ENCODE data around the gene NCOA3.
A peak's percentile ranks its signal among the peaks of the same experiment; 100 is the strongest.
"Not testable (repeated sequence)": the region's sequence is repeated elsewhere in the genome, so short reads cannot be mapped to it uniquely, and the experiment has no call there.

Gene NCOA3

DNA sequence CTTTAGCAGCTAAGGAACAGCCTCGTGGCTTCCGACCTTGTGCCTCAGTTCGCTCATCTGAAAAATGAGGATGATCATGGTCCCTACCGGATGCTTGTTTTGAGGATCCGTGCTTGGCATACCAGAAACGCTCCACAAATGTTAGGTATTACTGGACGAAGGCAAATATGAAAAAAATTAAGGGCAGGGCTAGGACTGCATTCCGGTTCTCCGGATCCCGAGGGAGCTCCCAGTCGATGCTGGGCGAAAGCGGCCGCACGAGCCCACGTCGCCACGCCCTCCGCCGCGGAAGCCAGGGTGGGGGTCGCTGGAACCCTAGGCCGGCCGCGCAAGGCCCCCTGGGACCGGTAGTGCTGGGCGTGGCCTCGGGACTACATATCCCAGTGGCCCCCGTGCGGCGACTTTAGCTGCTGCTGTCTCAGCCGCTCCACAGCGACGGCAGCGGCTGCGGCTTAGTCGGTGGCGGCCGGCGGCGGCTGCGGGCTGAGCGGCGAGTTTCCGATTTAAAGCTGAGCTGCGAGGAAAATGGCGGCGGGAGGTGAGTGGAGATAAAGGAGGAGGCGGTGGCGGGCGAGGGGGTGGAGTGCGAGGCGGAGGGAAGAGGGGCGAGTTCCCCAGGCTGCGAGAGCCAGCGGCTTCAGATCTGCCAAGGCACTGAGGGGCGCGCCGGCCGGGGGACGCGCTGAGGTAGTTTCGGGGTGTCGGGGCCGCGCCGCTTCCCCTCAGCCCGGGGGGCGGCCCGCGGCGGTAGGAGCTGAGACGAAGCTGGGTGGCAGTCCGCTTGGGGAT, at the start of gene NCOA3:
TSS of gene NCOA3 (plus strand) at position 406 of the 789 bp plus-strand sequence. CDS start 120,361 bp downstream, outside the sequence.
- DNase-seq (ENCODE audit: low spot score): peak; percentile 92

DNA sequence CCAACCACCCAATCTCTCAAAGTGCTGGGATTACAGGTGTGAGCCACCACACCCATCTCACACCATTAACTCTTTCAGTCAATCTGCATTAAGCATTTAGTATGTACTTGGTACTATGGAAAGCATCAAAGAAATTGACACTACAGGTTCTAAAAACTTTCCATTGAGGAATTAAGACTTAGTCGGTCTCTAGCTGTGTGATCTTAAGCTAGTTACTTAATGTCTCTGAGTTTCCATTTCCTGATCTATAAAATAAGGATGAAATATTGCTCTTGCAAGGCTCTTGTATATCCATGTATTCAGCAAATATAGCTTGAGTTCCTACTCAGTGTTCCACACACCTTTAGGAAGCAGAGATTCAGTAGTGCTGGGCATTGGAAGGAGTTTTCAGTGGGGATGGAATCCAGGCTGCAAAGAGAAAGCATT, 48.9 kb upstream of the NCOA3 start:
- no peak for DNase-seq (ENCODE audit: low spot score)

DNA sequence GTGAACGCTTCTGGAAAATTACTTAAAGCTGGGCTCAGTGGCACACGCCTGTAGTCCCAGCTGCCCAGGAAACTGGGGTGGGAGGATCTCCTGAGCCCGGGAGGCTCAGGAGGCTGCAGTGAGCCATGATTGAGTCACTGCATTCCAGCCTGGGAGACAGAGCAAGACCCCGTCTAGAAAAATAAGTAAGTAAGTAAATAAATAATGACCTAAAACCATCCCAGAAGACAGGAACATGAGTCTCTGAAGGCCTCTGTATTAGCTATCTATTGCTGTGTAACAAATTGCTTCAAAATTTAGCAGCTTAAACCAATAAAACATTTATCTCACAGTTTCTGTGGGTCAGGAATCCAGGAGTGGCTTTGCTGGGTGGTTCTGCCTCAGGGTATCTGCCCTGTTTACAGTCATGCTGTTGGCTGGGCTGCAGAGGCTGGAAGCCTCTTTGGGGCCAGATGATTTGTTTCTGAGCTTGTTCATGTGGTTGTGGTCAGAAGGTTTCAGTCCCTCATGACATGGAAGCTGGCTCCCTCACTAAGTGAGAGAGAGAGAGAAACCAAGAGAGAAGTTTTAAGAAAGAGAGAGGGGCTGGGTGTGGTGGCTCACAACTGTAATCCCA, 48.4 kb upstream of the NCOA3 start:
- no peak for DNase-seq (ENCODE audit: low spot score)

DNA sequence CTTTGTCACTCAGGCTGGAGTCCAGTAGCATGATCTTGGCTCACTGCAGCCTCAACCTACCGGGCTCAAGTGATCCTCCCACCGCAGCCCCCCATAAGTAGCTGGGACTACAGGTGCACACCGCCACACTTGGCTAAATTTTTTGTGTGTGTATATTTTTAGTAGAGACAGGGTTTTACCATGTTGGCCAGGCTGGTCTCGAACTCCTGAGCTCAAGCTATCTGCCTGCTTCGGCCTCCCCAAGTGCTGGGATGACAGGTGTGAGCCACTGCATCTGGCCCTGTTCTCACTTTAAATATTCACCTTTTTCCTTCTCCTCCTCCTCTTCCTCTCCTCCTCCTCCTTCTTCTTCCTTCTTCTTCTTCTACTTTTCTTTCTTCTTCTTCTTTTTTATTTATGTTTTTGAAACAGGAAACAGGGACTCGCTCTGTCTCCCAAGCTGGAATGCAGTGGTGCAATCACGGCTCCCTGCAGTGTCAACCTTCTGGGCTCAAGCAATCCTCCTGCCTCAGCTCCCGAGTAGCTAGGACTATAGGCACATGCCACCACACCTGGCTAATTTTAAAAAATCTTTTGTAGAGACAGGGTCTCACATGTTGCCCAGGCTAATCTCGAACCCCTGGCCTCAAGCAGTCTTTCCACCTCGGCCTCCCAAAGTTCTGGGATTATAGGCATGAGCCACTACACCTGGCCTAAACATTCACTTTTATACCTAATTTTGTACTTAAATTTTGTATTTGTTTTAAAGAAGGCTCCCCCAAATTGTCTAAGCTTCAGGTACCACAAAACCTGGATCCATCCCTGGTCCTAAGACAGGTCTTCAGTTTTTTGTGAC, 47.2 kb upstream of the NCOA3 start:
- no peak for DNase-seq (ENCODE audit: low spot score)

DNA sequence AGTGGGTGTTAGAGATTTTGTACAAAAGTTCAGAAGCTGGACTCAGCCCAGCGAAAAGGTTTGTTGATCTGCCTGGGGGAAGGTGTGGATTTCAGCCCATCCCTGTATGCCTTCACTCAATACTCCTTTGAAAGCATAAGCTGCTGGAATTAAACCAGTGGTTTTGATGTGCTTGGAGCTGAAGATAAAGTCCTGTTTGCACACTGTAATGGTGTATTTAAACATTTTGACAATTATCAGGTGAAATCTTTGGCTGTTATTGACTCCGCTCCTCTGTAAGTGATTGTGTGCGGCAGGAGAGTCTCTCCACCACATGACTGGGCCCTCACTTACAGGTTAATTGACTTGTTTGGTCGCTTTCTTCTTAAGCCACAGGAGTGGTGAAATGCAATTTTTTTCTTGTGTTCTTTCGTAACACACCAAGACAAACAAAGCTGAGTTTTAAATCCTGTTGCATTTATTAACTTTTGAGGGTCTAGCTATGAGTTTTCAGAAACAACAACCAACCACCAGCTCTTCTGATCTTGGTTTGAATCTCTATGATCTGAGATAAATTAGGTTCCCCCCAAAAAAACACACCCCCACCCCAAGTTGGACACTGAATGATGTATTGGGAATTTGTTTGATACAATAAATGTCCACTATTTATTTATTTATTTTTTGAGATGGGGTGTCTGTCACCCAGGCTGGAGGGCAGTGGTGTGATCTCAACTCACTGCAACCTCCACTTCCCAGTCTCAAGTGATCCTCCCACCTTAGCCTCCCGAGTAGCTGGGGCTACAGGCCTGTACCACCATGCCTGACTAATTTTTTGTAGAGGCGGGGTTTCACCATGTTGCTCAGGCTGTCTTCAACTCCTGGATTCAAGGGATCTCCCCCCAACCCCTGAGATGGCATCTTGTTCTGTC, 46.3 kb upstream of the NCOA3 start:
- DNase-seq (ENCODE audit: low spot score): no peak

DNA sequence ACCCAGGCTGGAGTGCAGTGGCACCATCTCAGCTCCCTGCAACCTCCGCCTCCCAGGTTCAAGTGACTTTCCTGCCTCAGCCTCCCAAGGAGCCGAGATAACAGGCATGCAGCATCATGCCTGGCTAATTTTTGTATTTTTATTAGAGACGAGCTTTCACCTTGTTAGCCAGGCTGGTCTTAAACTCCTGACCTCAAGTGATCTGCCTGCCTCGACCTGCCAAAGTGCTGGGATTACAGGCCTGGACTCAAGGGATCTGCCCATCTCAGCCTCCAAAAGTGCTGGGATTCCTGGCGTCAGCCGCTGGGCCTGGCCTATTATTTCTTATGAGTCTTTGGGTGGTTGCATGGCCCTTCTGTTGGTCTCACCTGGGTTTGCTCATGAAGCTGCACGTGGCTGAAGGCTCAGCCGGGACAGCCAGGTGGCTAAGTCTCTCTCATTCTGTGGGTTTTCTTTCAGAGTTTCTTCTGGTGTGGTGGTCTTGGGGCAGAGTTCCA, 45.6 kb upstream of the NCOA3 start:
- no peak for DNase-seq (ENCODE audit: low spot score)

DNA sequence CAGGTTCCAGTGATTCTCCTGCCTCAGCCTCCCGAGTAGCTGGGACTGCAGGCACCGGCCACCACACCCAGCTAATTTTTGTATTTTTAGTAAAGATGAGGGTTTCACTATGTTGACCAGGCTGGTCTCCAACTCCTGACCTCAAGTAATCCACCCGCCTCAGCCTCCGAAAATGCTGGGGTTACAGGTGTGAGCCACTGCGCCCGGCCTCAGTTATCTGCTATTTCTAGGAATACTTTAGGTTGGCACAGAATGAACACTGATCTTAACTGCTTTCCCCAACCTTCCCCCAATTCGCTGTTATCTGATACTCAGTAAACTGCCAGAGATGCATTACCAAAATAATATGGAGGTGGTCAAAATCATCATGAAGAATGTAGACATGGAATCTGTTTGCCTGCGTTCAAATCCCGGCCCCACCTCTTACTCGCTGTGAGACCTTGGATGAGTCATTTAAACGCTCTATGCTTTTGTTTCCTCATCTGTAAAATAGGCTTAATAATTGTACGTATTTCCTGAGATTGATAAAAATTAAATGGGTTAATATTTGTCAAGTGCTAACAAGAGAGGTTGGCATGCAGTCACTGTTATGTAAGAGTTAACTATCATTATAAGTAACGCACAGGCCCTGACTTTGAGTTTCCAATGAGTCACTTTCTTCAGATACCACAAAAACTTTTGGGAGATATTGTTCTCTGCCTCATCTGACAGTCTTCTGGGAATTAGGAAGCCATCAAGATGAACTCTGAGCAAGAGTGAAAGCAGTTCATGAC, 44.5 kb upstream of the NCOA3 start:
- no peak for DNase-seq (ENCODE audit: low spot score)

DNA sequence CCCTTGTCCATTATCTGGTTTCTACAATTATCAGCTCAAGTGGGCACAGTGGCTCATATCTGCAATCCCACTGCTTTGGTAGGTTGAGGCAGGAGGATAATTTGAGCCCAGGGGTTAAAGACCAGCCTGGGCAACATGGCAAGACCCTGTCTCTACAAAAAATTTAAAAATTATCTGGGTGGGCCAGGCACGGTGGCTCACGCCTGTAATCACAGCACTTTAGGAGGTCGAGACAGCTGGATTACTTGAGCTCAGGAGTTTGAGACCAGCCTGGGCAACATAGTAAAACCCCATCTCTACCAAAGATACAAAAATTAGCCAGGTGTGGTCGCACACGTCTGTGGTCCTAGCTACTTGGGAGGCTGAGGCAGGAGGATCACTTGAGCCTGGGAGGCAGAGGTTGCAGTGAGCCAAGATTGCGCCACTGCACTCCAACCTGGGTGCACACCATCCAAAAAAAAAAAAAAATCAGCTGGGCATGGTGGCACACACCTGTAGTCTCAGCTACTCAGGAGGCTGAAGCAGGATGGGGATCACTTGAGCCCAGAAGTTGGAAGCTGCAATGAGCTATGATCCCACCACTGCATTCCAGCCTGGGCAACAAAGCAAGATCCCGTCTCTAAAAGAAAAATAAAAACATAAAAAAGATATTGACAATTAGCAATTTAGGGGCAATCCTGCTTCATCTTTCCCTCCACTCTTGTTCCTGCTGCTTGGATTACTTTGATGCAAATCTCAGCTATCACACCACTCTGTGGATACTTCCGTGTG, 43.2 kb upstream of the NCOA3 start:
- not testable (repeated sequence) for DNase-seq (ENCODE audit: low spot score)

DNA sequence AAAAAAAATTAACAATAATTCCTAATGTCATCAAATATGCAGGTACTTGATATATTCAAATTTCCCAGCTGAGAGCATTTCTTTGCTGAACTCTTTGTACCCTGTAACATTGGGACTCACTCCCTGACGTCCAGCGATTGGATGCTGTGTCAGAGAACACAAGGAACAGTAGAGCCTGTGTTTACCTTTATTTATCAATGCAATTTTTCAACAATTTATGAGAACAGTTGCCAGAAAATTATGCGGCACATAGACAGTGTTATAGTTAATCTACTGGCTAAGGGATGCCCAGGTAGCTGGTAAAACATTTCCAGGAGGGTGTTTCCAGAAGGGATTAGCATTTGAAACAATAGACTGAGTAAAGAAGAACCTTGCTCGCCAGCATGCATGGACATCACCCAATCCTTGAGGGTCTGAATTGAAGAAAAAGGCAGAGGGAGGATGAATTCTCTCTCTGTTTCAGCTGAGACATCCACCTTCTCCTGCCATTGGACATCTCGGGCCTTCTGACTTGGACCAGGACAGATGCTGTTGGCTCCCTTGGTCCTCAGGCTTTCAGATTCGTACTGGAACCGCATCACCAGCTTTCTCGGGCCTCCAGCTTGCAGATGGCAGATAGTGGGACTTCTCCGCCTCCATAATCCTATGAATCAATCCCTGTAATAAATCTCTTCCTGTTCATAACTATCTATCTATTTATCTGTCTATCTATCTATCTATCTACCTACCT, 42.2 kb upstream of the NCOA3 start:
- DNase-seq (ENCODE audit: low spot score): no peak

DNA sequence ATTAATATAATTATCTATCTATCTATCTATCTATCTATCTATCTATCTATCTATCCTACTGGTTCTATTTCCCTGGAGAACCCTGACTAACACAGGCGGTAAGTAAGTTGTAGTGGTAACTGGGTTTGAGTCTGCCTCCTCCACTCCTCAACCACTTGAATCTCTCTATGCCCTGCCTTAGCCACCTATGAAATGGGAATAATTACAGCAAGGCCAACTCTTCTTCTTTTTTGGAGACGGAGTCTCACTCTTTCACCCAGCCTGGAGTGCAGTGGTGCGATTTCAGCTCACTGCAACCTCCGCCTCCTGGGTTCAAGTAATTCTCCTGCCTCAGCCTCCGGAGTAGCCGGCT, 41.0 kb upstream of the NCOA3 start:
- not testable (repeated sequence) for DNase-seq (ENCODE audit: low spot score)

DNA sequence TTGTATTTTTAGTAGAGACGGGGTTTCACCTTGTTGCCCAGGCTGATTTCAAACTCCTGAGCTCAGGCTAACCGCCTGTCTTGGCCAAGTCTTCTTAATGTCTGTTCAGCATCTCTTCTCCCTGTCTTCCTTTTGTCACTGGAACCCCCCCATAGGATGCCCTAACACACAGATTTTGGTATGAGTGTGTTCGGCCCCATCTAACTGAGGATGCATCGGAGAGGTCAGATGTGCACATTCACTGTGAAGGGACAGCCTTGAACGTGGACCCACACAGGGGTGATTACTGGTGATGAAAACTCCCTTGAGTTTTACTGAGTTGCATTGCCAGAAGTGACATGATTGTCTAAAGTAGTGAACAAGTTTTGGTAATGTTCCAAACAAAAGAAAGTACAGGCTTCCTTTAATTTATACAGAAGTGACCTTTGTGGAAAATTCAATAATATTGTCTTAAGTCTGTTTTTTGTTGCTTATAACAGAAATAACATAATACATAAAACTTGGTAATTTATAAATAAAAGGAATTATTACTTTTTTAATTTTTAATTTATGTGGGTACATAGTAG, 40.5 kb upstream of the NCOA3 start:
- no peak for DNase-seq (ENCODE audit: low spot score)

DNA sequence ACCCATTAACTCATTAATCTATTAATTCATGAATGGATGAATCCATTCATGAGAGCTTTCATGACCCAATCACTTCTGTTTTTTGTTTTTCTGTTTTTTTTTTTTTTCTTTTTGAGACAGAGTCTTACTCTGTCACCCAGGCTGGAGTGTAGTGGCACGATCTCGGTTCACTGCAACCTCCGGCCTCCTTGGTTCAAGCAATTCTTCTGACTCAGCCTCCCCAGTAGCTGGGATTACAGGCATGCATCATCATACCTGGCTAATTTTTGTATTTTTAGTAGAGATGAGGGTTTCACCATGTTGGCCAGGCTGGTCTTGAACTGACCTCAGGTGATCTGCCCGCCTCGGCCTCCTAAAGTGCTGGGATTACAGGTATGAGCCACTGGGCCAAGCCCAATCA, 39.8 kb upstream of the NCOA3 start:
- DNase-seq (ENCODE audit: low spot score): not testable (repeated sequence)

DNA sequence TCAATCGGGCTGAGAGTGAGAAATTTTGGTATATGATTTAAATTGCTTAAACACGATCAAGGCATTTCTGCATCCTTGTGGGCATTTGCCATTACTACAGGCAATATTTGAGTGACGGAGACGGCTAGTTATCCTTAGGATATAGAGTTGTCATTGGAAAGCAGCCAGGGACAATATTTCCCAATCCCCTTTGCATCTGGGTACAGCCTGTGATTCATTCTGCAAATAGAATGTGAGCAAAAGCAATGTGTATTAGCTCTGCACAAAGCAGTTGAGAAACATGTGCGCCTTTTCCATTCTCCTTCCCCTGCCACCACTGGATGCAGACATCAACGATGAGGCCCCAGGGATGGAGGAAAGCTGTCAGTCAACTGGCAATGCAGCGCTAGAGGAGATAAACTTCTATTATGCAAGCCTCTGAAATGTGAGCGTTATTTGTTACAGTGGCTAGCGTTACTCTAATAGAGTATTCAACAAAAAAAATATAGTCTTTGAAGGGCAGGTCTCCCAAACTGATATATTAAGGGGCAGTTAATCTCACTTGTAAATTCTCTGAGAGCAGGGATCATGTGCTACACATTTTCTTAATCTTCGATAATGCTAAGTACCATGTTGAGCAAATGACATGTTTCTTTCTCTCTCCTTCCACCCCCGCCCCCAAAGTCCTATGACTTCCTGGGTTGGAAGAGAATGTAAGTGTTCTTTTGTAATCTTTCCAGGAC, 37.1 kb upstream of the NCOA3 start:
- DNase-seq (ENCODE audit: low spot score): no peak

DNA sequence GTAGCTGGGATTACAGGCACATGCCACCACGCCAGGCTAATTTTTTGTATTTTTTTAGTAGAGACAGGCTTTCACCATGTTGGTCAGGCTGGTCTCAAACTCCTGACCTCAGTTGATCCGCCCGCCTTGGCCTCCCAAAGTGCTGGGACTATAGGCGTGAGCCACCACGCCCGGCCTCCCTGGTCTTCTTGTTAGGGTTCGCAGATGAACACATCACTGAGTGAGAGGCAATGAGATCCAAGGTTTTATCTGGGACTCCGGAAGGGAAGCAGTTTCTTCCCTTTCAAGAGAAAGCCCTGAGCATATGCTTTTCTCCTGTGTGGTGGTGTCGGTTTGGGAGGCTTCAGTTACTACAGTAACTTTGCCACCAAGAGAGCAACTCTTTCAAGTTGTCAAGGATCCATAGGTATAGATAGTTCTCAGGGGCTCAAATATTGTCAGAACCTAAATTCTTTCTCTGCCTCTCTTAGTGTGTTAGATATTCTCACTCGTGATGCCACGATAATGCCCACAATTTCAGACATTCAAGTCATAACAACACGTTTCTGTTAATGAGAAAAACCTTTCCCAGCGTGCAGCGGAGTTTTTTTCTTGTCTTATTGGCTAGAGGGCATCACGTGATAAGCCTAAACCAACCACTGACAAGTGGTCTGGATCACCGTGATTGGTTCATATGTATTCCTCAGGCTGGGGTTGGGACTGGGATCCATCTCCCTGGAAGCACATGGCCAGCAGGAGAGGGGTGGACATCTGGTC, 36.2 kb upstream of the NCOA3 start:
- no peak for DNase-seq (ENCODE audit: low spot score)

DNA sequence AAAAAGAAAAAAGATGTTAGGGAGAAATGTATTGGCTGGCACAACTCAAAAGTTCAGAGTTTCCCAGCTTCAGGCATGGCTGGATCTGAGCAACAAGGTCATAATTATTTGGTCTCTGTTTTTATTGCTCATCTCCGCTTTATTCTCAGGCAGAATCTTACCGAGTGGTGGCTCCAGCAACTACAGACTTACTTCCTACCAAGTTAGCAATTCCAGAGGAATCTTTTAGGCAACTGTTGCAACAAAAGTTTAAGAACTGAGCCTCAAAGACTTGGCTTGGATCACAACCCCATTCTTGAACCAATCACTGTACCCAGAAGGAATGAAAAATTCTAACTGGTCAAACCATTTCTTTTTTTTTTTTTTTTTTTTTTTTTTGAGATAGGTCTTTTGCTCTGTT, 35.5 kb upstream of the NCOA3 start:
- DNase-seq (ENCODE audit: low spot score): no peak

DNA sequence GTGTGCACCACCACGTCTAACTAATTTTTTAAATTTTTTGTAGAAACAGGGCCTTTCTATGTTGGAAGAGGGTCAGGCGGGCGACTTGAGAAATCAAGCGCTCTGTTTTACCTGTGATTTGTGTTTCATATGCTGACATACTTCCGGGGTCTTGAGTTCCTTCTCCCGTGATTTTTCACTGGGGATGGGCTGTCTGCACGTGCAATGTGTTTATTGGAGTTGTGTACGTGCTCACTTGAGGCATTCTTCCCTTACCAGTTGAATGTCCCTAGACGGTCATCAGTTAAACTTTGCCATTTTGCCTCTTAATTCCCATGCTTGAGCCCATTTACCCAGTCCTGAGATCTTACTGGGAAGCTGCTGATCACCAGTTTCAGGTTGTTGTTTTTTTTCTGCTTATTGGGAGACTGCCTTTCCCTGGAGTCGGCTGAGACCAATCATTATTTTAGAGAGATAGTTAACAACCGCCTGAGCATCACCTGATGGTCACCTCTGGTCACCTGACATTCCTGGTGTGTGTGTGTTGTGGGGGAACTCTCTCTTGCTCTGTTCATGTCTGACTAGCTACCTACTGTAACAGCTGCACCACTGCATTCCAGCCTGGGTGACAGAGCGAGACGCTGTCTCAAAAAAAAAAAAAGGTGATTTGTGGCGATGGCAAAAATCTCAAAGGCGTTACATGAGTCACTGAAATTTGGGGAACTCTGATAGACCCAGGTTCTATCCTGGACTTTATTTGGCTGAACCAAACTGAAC, 34.8 kb upstream of the NCOA3 start:
- no peak for DNase-seq (ENCODE audit: low spot score)

Data from germinal center (tissue), 1 donor.